ENCODE measurements around the gene ATXN10.

Gene ATXN10

DNA sequence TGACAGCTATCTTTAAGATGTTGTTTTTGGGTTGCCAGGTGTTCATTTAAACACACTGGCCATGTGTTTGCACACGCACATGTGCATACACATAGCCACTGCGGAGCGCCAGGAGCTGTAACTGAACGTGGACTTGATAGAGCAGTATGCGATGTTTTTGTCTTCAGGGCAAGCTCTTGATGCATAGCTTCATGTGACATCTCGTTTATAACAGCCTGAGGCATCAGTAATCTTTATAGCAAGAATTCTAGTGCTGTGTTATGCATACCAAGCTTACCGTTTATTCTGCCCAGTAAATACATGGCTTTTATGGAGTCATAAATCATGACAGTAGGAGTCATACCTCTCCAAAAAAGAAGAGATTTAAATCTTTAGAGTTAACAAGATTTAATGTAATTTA lies 87.0 kb downstream of the ATXN10 start:
- no peak for DNase-seq (ENCODE audit: low read depth)

GRCh38 chr22:45760682-45761081 lies 89.0 kb downstream of the ATXN10 start:
- DNase-seq (ENCODE audit: low read depth) = no peak

- DNase-seq (ENCODE audit: low read depth) = no peak
Observed at GRCh38 chr22:45762545-45763235, 91.1 kb downstream of the ATXN10 start.

GRCh38 chr22:45763236-45763624 lies 91.6 kb downstream of the ATXN10 start:
- no peak for DNase-seq (ENCODE audit: low read depth)

DNA sequence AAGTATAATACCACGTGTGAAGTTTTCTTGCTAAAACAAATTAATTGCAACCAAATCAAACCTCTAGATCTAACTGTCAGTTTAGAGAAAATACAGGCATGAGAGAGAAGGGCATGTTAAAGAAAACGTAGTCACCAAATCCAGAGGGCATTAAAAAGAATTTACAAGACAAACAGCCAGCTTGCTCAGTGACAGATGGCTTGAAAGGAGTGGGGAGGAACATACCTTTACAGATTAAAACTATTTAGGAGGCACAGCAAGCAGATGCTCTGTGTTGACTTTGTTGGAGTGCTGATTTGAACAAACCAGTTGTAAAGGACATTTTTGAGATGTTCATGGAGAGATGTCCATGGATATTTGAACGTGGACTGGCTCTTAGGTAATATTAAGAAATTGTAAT lies 96.9 kb downstream of the ATXN10 start:
- no peak for DNase-seq (ENCODE audit: low read depth)

GRCh38 chr22:45769569-45770210 lies 98.1 kb downstream of the ATXN10 start:
- no peak for DNase-seq (ENCODE audit: low read depth)

GRCh38 chr22:45770506-45770905 lies 98.9 kb downstream of the ATXN10 start:
- no peak for DNase-seq (ENCODE audit: low read depth)

- DNase-seq (ENCODE audit: low read depth) = no peak
Observed at GRCh38 chr22:45771057-45771456, 99.4 kb downstream of the ATXN10 start.

- no peak for DNase-seq (ENCODE audit: low read depth)
Observed at GRCh38 chr22:45771711-45772110, 100.1 kb downstream of the ATXN10 start.

DNA sequence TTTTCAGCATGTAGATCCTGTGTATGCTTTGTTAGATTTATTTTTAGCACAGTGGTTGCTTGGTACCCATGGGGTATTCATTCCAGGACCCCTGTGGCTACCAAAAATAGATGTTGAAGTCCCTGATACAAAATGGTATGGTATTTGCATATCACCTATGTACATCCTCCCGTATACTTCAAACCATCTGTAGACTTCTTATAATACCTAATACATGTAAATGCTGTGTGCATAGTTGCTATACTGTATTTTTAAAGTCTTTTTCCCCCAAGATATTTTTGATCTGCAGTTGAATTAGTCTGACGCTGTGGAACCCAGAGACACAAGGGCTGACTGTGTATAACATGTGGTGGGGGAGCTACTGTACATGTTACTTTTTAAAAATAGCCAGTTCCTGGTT lies 101.1 kb downstream of the ATXN10 start:
- DNase-seq (ENCODE audit: low read depth) = no peak

GRCh38 chr22:45774001-45774670 lies 102.5 kb downstream of the ATXN10 start:
- DNase-seq (ENCODE audit: low read depth) = no peak

GRCh38 chr22:45775062-45775461 lies 103.4 kb downstream of the ATXN10 start:
- DNase-seq (ENCODE audit: low read depth) = no peak

DNA sequence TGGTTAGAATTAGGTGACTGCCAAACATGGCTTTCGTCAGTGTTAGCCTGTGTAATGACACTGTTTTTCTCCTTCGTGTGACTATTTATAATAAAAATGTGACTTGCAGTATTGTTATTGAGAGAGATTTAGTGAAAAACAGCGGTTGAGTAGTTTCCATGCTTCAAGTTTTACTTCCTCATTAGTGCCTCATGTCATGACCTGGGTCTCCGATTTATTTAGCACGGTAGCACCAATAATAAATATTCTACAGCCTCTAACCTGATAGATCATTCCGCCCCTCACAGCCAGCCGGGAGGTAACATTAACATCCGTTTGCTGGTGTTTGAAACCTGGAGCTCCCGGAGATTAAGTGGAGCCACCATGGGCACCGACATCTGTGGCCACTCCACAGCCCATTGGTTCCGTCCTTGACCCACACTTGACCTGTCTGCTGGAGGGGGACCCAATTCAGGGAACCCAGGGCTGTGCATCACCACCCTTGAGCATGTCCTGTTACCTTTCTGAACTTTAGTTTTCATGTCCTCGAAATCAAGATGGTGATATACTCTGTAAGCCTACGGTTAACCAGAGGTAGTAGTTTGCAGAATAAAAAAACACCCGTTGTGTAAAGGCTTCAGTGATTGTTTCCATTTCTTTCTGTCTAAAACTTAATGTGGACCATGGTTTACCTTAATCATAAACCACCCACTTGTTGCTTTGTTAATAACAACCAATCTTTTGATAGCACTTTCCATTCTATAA lies 104.1 kb downstream of the ATXN10 start:
- DNase-seq (ENCODE audit: low read depth) = no peak

- no peak for DNase-seq (ENCODE audit: low read depth)
Observed at GRCh38 chr22:45776313-45776585, 104.6 kb downstream of the ATXN10 start.

GRCh38 chr22:45777046-45777851 lies 105.6 kb downstream of the ATXN10 start:
- DNase-seq (ENCODE audit: low read depth) = no peak

DNA sequence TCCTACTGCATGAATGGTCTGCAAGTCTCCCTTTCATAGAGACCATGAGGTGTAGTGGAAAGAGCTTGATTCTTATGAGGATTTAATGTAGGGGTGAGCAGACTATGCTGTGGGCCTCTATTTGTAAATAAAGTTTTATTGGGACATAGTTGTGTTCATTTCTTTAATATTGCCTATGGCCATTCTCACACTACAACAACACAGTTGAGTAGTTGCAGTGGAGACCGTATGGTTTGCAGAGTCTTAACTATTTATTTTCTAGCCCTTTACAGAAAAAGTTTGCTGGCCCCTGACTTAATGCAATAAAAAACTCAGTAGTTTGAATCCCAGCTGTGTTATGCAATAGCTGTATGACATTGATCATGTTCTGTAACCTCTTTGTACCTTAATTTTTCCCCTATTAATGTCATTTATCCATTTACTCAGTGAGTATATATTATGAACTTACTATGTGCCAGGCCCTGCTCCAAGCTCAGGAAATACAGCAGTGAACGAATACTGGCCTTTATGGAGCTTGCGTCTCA lies 106.3 kb downstream of the ATXN10 start:
- no peak for DNase-seq (ENCODE audit: low read depth)

GRCh38 chr22:45781459-45781858 lies 109.8 kb downstream of the ATXN10 start:
- no peak for DNase-seq (ENCODE audit: low read depth)

- DNase-seq (ENCODE audit: low read depth) = no peak
Observed at GRCh38 chr22:45781966-45782365, 110.3 kb downstream of the ATXN10 start.

- no peak for DNase-seq (ENCODE audit: low read depth)
Observed at GRCh38 chr22:45783021-45783420, 111.4 kb downstream of the ATXN10 start.

DNA sequence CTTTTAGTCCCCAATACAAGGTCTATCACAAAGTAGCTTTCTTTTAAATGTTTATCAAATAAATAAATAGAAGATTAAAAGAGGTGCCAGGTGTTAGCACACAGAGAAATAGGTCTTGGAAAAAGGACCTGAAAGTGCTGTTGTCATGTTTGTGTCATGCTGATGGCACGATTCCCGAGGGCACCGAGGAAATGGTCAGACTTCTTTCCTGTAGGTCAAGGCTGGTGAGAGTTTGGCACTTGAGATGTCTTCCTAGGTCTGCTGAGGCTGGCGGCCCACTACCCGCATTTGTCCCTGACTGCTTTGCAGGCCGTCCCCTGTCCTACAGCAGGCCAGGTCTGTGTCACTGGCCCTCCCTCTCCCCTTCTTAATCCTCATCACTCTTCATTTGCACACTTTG lies 112.1 kb downstream of the ATXN10 start:
- DNase-seq (ENCODE audit: low read depth) = no peak

- no peak for DNase-seq (ENCODE audit: low read depth)
Observed at GRCh38 chr22:45784357-45785277, 113.0 kb downstream of the ATXN10 start.

Data from HS-5 (cell line).